ENCODE results near the gene SETD1A.

The SETD1A gene

GRCh38 chr16:30949650-30950515 lies 7.7 kb upstream of the SETD1A start:
- in situ Hi-C loops (cut with MboI; ENCODE audit: low pct_unique_long_range_greater_than_20kb, low sequenced_read_pairs, unreplicated experiment): loop anchor here (25.0 kb wide), 2 partner anchors 487 to 937 kb away; partner anchors contain the start of genes COX6A2 and ZNF843
- peak; percentile 70 for DNase-seq (ENCODE audit: low spot score)
- peak; percentile 30 for TF ChIP-seq CTCF (IDR thresholded peaks at IDR 0.05; ENCODE audit: extremely low read depth, insufficient read depth, missing control alignments)

GRCh38 chr16:30950516-30951065 lies 7.0 kb upstream of the SETD1A start:
- TF ChIP-seq CTCF (IDR thresholded peaks at IDR 0.05; ENCODE audit: extremely low read depth, insufficient read depth, missing control alignments): no peak
- no peak for DNase-seq (ENCODE audit: low spot score)
- in situ Hi-C loops (cut with MboI; ENCODE audit: low pct_unique_long_range_greater_than_20kb, low sequenced_read_pairs, unreplicated experiment): loop anchor here (25.0 kb wide), 2 partner anchors 487 to 937 kb away; partner anchors contain the start of genes COX6A2 and ZNF843

- DNase-seq (ENCODE audit: low spot score): no peak
- no peak for TF ChIP-seq CTCF (IDR thresholded peaks at IDR 0.05; ENCODE audit: extremely low read depth, insufficient read depth, missing control alignments)
- in situ Hi-C loops (cut with MboI; ENCODE audit: low pct_unique_long_range_greater_than_20kb, low sequenced_read_pairs, unreplicated experiment): loop anchor here (25.0 kb wide), 2 partner anchors 486 to 936 kb away; partner anchors contain the start of genes COX6A2 and ZNF843
These were observed 6.4 kb upstream of the SETD1A start for GRCh38 chr16:30951193-30951592.

- no peak for DNase-seq (ENCODE audit: low spot score)
- in situ Hi-C loops (cut with MboI; ENCODE audit: low pct_unique_long_range_greater_than_20kb, low sequenced_read_pairs, unreplicated experiment): loop anchor here (25.0 kb wide), 2 partner anchors 486 to 936 kb away; partner anchors contain the start of genes COX6A2 and ZNF843
- no peak for TF ChIP-seq CTCF (IDR thresholded peaks at IDR 0.05; ENCODE audit: extremely low read depth, insufficient read depth, missing control alignments)
These were observed 5.8 kb upstream of the SETD1A start for GRCh38 chr16:30951750-30952149.

GRCh38 chr16:30953111-30953510 lies 4.4 kb upstream of the SETD1A start:
- in situ Hi-C loops (cut with MboI; ENCODE audit: low pct_unique_long_range_greater_than_20kb, low sequenced_read_pairs, unreplicated experiment): loop anchor here (25.0 kb wide), 2 partner anchors 484 to 934 kb away; partner anchors contain the start of genes COX6A2 and ZNF843
- no peak for DNase-seq (ENCODE audit: low spot score)
- no peak for TF ChIP-seq CTCF (IDR thresholded peaks at IDR 0.05; ENCODE audit: extremely low read depth, insufficient read depth, missing control alignments)

- in situ Hi-C loops (cut with MboI; ENCODE audit: low pct_unique_long_range_greater_than_20kb, low sequenced_read_pairs, unreplicated experiment): loop anchor here (25.0 kb wide), 2 partner anchors 484 to 934 kb away; partner anchors contain the start of genes COX6A2 and ZNF843
- peak; percentile 70 for TF ChIP-seq CTCF (IDR thresholded peaks at IDR 0.05; ENCODE audit: extremely low read depth, insufficient read depth, missing control alignments)
- DNase-seq (ENCODE audit: low spot score): no peak
These were observed 3.9 kb upstream of the SETD1A start for GRCh38 chr16:30953511-30954124.

All from GM13977 (cell line).